ENCODE results near the gene BRD8.

GRCh38 chr5:138111181-138111580, 67.2 kb downstream of the BRD8 start:
- TF ChIP-seq CTCF (IDR thresholded peaks at IDR 0.05; ENCODE audit: poor library complexity) (no peak), EZH2 (IDR thresholded peaks at IDR 0.05; ENCODE audit: borderline replicate concordance) (no peak), EZH2phosphoT487 (IDR thresholded peaks at IDR 0.05; ENCODE audit: low read depth, severe bottlenecking, unreplicated experiment) (no peak)
